ENCODE measurements around the gene HOMER2.
"Not testable (repeated sequence)": the region's sequence is repeated elsewhere in the genome, so short reads cannot be mapped to it uniquely, and the experiment has no call there.

- TF ChIP-seq CTCF, POLR2AphosphoS5 (IDR thresholded peaks at IDR 0.05): not testable (repeated sequence)
Measured at GRCh38 chr15:82865581-82865980, 86.9 kb downstream of the HOMER2 start.
